ENCODE measurements around the gene KRTAP10-2.

GRCh38 chr21:44514218-44514520 is 37.1 kb downstream of the KRTAP10-2 start:
- no peak for TF ChIP-seq POLR2A (IDR thresholded peaks at IDR 0.05)
- TF ChIP-seq CTCF (IDR thresholded peaks at IDR 0.05): no peak
